Hematopoietic multipotent progenitor cell treated with erythropoietin and hydrocortisone succinate and interleukin-3 and kit ligand, for 8 days (in vitro differentiated cells): ENCODE measurements around the gene ARID4B.
A peak's percentile ranks its signal among the peaks of the same experiment; 100 is the strongest.

Experiments used
- DNase-seq: peaks from one replicate; pipeline ENCODE4 v3.0.0-alpha.2; 2015

Gene ARID4B

GRCh38 chr1:235157150-235157549 lies 170.8 kb downstream of the ARID4B start:
- no peak for DNase-seq

GRCh38 chr1:235156740-235157139 lies 171.2 kb downstream of the ARID4B start:
- DNase-seq: no peak

- peak; percentile 12 for DNase-seq
Observed at GRCh38 chr1:235156265-235156664, 171.7 kb downstream of the ARID4B start.

DNA sequence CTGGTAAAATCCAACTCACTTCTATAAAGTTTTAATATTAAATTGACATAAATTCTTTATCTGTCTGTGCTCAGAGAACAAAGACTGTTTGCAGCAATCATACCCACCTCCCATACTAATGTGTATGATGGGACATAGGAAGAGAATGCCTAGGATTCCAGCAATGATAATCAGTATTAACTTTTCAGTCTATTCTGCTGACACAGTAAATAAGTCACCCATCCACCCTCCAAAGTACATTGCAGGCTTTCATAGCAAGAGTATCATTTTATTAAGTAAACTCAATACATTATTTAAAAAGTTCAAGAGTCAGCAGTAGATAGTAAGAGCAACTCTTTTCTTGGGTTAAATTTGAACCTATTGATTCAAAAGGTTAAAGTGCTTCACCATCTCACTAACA lies 175.7 kb downstream of the ARID4B start:
- no peak for DNase-seq

DNA sequence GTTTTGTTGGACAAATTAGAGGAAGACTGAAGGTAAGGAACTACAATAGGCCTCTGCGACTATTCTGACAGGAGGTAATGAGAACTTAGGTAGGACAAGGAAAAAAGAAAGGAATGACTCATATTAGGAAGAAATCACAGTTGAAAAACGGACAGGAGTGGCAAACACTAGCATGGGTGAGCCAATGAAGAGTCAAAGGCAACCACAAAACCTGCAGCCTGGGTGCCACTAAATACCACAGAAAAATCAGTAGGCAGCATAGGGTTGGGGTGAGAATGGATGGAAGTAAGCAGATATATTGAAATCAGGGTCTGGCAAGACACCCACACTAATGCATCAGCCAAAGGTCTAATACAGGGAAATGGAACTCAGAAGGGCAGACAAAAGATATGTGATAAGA lies 176.9 kb downstream of the ARID4B start:
- no peak for DNase-seq

GRCh38 chr1:235149824-235150223 lies 178.2 kb downstream of the ARID4B start:
- DNase-seq: no peak

- no peak for DNase-seq
Observed at GRCh38 chr1:235147269-235147668, 180.7 kb downstream of the ARID4B start.

DNA sequence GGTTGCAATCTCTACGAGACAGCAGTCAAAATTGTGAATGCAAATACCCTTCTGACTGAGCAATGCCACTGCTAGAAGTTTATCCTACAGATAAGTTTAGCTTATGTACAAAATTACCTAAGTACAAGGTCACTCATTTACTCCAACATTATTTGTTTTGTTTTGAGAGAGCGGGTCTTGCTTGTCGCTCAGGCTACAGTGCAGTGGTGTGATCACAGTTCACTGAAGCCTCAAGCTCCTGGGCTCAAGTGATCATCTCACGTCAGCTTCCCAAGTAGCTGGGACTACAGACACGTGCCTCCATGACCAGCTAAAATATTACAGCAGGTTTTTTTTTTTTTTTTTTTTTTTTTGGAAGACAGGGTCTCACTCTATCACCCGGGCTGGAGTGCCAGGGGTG lies 182.3 kb downstream of the ARID4B start:
- no peak for DNase-seq

DNA sequence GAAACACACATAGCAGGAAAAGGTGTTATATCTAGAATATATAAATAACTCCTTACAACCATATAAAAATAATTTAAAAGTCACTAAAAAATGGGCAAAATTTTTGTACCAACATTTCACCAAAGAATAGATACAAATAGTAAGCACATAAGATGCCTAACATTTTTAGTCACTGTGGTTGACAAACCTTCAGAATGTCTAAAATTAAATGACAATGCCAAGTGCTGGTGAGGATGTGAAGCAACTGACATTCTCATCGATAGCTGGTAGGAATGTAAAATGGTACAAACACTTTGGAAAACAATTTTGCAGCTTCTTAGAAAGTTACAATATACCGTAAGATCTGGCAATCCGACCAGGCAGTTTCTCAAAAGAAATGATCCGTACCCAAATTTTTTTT lies 185.0 kb downstream of the ARID4B start:
- DNase-seq: no peak

GRCh38 chr1:235139315-235139714 lies 188.7 kb downstream of the ARID4B start:
- DNase-seq: no peak

- DNase-seq: no peak
Observed at GRCh38 chr1:235138821-235139220, 189.2 kb downstream of the ARID4B start.

DNA sequence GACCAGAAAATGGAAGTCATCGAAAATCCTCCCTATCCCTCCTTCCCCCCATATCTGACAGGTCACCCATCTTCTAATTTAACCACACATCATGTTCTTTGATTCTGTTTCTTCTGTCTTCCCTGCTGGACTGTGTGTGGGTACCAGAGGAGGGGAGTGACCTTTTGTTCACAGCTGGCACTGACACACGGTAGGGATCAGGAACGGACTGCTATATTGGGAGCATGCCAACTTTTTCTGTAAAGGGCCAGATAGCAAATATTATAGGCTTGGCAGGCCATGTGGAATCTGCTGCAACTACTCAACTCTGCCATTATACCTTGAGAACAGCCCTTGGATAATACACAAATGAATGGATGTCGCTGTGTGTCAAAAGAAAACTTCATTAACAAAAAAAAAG lies 191.9 kb downstream of the ARID4B start:
- DNase-seq: peak; percentile 12

DNA sequence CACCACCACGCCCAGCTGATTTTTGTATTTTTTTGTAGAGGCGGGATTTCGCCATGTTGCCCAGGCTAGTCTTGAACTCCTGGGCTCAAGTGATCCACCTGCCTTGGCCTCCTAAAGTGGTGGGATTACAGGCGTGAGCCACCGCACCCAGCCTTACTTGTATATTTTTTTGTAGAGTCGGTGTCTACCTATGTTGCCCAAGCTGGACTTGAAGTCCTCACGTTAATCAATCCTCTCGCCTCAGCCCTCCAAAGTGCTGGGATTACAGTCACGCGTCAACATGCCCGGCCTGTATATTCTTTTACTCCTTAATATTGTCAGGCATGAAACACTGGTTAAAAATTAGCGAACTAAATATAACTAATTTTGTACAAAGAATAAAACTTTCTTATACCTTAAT lies 193.8 kb downstream of the ARID4B start:
- DNase-seq: no peak

GRCh38 chr1:235133086-235133485 lies 194.9 kb downstream of the ARID4B start:
- no peak for DNase-seq

- no peak for DNase-seq
Observed at GRCh38 chr1:235131961-235132360, 196.0 kb downstream of the ARID4B start.

DNA sequence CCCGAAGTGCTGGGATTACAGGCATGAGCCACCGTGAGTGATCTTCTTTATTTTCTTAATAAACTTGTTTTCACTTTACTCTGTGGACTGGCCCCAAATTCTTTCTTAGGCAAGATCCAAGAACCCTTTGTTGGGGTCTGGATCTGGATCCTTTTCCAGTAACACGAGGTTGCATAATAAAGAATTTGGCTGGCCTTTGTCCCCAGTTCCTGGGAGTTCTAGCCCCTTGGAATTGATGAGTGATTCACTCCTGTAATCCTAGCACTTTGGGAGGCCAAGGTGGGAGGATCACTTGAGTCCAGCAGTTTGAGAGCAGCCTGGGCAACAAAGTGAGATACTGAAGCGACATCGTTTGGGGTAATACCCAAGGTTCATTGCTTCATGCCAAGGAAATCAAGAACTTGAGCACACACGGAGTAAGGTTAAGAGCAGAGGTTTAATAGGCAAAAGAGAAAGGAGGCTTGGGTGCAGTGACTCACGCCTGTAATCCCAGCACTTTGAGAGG lies 197.2 kb downstream of the ARID4B start:
- no peak for DNase-seq

GRCh38 chr1:235129774-235130570 lies 198.0 kb downstream of the ARID4B start:
- DNase-seq: no peak

DNA sequence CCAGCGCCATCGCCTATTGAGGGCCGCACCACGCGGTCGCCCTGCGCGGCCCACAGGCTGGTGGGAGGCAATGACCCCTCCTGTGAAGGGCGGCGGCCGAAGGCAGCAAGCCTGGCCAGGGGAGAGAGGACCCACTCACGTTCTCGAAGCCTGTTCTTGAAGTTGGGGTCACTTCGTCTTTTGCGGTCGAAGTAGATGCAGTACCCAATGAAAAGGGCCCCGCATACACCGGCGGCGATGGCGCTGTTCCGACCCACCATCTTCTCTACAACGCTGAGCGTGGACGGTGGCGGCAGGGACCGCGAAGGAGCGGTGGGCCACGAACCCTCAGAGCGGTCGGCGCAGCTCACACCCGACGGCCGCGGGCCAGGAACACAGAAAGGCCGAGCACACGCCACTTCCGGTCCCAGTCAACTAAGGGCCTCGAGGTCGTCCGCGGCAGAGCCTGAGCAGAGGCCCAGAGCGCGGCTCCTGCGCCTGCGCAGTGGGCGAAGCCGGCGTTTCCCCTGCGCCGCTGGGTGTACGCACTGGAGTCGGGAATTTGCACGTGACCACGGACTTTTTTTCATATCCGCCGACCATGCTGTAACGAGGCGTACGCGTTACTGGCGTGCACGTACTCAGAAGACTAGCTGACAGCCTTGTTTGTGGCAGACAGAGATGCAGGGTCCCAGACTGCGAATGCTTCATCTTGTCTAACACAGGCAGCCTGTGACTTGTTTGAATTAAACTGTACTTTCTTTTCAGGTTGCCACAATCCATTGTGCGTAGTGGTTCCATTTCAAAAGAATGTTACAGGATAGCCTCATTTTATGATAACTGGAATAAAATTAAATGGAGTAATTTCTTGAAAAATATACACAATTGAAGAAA lies 199.3 kb downstream of the ARID4B start, which contains the start of gene TOMM20:
Gene TOMM20, minus strand, starts transcription at position 382 of the 873 bp plus-strand sequence. Its CDS starts 122 bp downstream, at position 260.
- peak; percentile 99 for DNase-seq

GRCh38 chr1:235127732-235128455 lies 200.1 kb downstream of the ARID4B start:
- peak; percentile 29 for DNase-seq

DNA sequence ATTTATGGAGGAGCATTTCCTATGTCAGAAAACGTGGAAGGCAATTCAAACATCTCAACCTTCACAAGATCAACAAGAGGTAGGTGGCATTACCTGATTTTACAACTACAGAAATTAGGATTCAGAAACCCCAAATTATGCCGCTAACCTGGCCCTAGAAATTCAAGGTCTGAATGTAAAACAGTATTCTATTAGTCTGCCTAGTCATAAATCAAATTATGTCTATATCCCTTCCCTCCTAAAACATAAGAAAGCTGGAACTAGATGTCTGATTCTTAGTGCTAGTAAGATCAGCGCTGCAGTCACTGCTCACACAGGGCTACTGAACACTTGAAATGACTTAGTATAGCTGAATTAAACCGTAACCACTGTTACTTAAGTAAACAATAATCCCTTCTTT lies 200.8 kb downstream of the ARID4B start:
- DNase-seq: peak; percentile 21

- DNase-seq: no peak
Observed at GRCh38 chr1:235124665-235125064, 203.3 kb downstream of the ARID4B start.

- DNase-seq: no peak
Observed at GRCh38 chr1:235124111-235124510, 203.9 kb downstream of the ARID4B start.

- no peak for DNase-seq
Observed at GRCh38 chr1:235122348-235122747, 205.6 kb downstream of the ARID4B start.
